GM12892 (cell line): ENCODE measurements around the gene RCVRN.

Experiments
- POLR2A ChIP-seq: IDR thresholded peaks from 2 replicates; pipeline ENCODE4 v1.6.1; 2011; ENCODE audit warnings: low read depth, low read length, control low read depth
- POLR2AphosphoS5 ChIP-seq: IDR thresholded peaks from 2 replicates; pipeline ENCODE4 v1.6.1; 2011; ENCODE audit warnings: low read depth, low read length, control low read depth

GRCh38 chr17:9898812-9899211 is 6.3 kb downstream of the RCVRN start:
- TF ChIP-seq POLR2A (no peak), POLR2AphosphoS5 (no peak)
